Spleen (tissue), 11 donors: ENCODE measurements around the gene ERICH6. TPM values are rescaled to one million over a fixed set of nuclear protein-coding genes. Genes with fewer than 3 reads are reported as not detected.

ENCODE experiments used
- DNase-seq: peaks from one replicate; pipeline ENCODE4 v3.0.0-alpha.2; 2020
- H3K27ac ChIP-seq, 8 donors: fragments of 200-600 bp; sonication (generic) in 7 of 8; 1 replicate in 4 of 8; 2 replicates in 4 of 8; pipeline versions ENCODE4 v1.5.0 to v1.8.0; 2016 to 2021; ENCODE audit warnings: inconsistent platforms in 4 of 8, mild to moderate bottlenecking in 4 of 8, moderate library complexity in 1 of 8
- H3K27me3 ChIP-seq, 7 donors: fragments of 200-600 bp; sonication (generic) in 6 of 7; replicated peaks in 1 of 7; 1 replicate in 4 of 7; 2 replicates in 3 of 7; pipeline versions ENCODE4 v1.5.0 to v1.8.0; 2016 to 2021; ENCODE audit warnings: inconsistent platforms in 3 of 7, mild to moderate bottlenecking in 1 of 7
- H3K36me3 ChIP-seq, 6 donors: fragments of 200-600 bp; sonication (generic) in 5 of 6; 1 replicate in 4 of 6; 2 replicates in 2 of 6; pipeline versions ENCODE4 v1.5.0 to v1.8.0; 2016 to 2021; ENCODE audit warnings: inconsistent platforms in 2 of 6
- H3K4me1 ChIP-seq, 6 donors: fragments of 200-600 bp; sonication (generic) in 5 of 6; 1 replicate in 3 of 6; 2 replicates in 3 of 6; pipeline versions ENCODE4 v1.5.0 to v1.8.0; 2016 to 2021; ENCODE audit warnings: inconsistent platforms in 3 of 6
- H3K4me3 ChIP-seq, 8 donors: fragments of 200-600 bp; sonication (generic) in 7 of 8; 1 replicate in 4 of 8; 2 replicates in 4 of 8; pipeline versions ENCODE4 v1.5.0 to v1.8.0; 2016 to 2021; ENCODE audit warnings: inconsistent platforms in 4 of 8, mild to moderate bottlenecking in 4 of 8, moderate library complexity in 2 of 8
- H3K9me3 ChIP-seq, 8 donors: fragments of 200-600 bp; sonication (generic) in 7 of 8; 1 replicate in 4 of 8; 2 replicates in 4 of 8; pipeline versions ENCODE4 v1.5.0 to v1.8.0; 2016 to 2021; ENCODE audit warnings: inconsistent platforms in 4 of 8
- POLR2A ChIP-seq, 3 donors: fragments of 450-650 bp; IDR thresholded peaks; one replicate each; pipeline ENCODE4 v1.5.1; 2017; ENCODE audit warnings: antibody characterized with exemption in 3 of 3, mild to moderate bottlenecking in 1 of 3
- POLR2AphosphoS5 ChIP-seq, 3 donors: sonication (generic); formaldehyde crosslinking; IDR thresholded peaks; one replicate each; pipeline ENCODE4 v1.5.1; 2017; ENCODE audit warnings: antibody characterized with exemption in 3 of 3
- WGBS, 5 donors: extraction: QIAGEN DNeasy Blood & Tissue Kit in 3 of 5; methylation state at CpG; one replicate each; pipeline versions ENCODE4 v1.1.5 to v1.1.7; 2013 to 2018; 5-methylcytosine and 5-hydroxymethylcytosine counted together
- intact Hi-C: fragments of 100-400 bp; cut with DNase I; formaldehyde crosslinking; loops from one replicate; pipeline ENCODE4 v1.15.0; 2023; ENCODE audit warnings: low total_unique reads
- polyA plus RNA-seq, 3 donors: library from polyadenylated mRNA; stranded (reverse); fragments of 200-250 nt; gene quantifications; one replicate each; pipeline ENCODE4 v1.2.1, GENCODE V29; 2013
- total RNA-seq, 7 donors: library from RNA; depleted of rRNA in 3 of 7; stranded (reverse); fragments of >200 nt in 3 of 7; fragmentation: NEBNext Ultra II Directional in 4 of 7; extraction: Animal tissue kit (Norgen Biotek cat#: 25700) in 4 of 7; gene quantifications; one replicate each; pipeline versions ENCODE4 v1.1.0 to v1.2.1, GENCODE V29; 2016 to 2021
- TF ChIP-seq, protein P1 (sequence below), 11 experiments: fragments of 200-600 bp in 7 of 11; fragments of 450-650 bp in 4 of 11; sonication (generic) in 4 of 11; IDR thresholded peaks in 8 of 11; conservative IDR thresholded peaks in 3 of 11; 1 replicate in 7 of 11; 2 replicates in 4 of 11; pipeline versions ENCODE4 v1.4.0 to v1.8.0; 2016 to 2021; ENCODE audit warnings: antibody characterized with exemption in 11 of 11, inconsistent platforms in 4 of 11, mild to moderate bottlenecking in 1 of 11
- donor health status: healthy with polysubstance abuse.
- donor health status: DM: no; HTN: no; CAD: no; lungs with moderate emphysema.
- donor health status: DM: no; HTN: no; CAD: no.
- donor health status: Bipolar disorder and iron deficiency.
- donor health status: healthy.
- donor health status: DM: no; HTN: no; CAD: no.
- donor health status: DM: yes; HTN: yes; CAD: no.

The ERICH6 gene
- total and polyA plus RNA-seq, 10 donors: not detected

DNA sequence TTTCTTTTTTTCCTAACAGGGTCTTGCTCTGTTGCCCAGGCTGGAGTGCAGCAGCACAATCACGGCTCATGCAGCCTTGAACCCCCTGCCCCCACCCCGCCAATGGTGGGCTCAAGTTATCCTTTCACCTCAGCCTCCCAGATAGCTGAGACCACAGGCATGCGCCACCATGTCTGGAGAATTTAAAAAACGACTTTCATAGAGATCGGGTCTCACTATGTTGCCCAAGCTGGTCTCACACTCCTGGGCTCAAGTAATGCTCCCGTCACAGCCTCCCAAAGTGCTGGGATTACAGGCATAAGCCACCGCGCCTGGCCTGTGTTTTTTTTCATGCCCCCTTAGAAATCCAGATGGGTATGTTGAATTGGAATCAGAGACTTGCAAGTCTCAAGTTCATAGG is 40.3 kb downstream of the ERICH6 start:
- Histone ChIP-seq H3K36me3 (no peaks in the 10 kb centered on the region), H3K9me3 (no peaks in the 10 kb centered on the region), H3K4me1 (peaks cover 0 to 7% (median 0%) of the 10 kb centered on the region in 6 donors), H3K27me3 (no peaks in the 10 kb centered on the region), H3K27ac (no peak overlapping the region), H3K4me3 (no peak overlapping the region)
- DNase-seq: no peak
- WGBS, 5 donors: 93 to 95% (median 95%) methylated on average over 8 of the region's 8 CpGs
- intact Hi-C loops: no loop called here
- TF ChIP-seq POLR2AphosphoS5 (IDR thresholded peaks at IDR 0.05) (no peak), POLR2A (IDR thresholded peaks at IDR 0.05) (no peak)
- TF ChIP-seq, protein P1, sequence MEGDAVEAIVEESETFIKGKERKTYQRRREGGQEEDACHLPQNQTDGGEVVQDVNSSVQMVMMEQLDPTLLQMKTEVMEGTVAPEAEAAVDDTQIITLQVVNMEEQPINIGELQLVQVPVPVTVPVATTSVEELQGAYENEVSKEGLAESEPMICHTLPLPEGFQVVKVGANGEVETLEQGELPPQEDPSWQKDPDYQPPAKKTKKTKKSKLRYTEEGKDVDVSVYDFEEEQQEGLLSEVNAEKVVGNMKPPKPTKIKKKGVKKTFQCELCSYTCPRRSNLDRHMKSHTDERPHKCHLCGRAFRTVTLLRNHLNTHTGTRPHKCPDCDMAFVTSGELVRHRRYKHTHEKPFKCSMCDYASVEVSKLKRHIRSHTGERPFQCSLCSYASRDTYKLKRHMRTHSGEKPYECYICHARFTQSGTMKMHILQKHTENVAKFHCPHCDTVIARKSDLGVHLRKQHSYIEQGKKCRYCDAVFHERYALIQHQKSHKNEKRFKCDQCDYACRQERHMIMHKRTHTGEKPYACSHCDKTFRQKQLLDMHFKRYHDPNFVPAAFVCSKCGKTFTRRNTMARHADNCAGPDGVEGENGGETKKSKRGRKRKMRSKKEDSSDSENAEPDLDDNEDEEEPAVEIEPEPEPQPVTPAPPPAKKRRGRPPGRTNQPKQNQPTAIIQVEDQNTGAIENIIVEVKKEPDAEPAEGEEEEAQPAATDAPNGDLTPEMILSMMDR (IDR thresholded peaks at IDR 0.05 in 8 of 11, conservative IDR thresholded peaks at IDR 0.05 in 3 of 11): no peak

DNA sequence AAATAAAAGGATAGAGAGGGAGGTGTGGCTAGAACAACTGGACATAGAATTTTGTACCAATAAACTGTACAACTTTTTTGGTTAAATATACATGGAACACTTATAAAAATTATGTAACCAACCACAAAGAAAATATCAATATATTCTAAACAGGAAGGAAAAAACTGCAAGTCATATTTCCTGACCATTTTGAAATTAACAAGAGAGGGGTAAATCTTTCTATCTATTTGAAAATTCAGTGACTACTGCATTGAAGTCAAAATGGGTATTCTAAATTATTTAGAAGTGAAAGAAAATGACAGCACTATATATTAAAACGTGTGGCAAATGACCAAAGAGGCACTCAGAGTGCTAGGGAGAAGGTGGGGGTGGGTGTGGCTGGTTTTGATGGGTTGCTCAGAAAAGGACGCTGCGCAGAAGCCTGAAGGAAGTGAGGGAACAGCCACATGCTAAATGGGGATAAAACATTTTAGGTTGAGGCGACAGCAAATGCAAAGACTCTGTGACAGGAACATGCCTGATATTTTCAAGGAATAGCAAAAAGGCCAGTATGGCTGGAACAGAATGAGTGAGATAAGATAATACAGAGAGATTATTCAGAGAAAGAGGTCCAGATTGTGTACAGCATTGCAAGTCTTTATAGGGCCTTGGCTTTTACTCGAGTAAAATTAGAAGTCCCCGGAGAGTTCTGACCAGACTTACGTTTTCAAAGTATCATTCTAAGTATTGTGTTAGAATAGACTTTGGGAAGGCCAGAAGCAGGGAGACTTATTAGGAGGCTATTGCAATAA is 41.1 kb downstream of the ERICH6 start:
- intact Hi-C loops: no loop called here

DNA sequence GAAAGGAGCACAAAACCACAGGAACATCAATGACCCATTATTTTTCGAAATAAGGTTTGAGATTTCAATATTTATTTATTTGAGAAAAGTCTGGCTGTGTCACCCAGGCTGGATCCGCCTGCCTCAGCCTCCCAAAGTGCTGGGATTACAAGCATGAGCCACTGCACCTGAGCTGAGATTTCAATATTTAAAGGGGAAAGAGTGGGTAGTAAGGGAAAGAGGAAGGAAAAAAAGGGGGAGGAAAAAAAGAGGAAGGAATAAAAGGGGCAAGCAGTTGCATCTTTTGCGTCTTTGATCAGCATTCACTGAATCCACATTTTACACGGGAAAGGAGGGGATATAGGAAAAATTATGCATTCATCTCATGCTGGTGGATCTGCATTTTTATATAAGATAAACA is 47.4 kb downstream of the ERICH6 start:
- H3K4me3 ChIP-seq: no peak overlapping the region
- H3K9me3 ChIP-seq: no peaks in the 10 kb centered on the region
- DNase-seq: no peak
- TF ChIP-seq POLR2AphosphoS5 (IDR thresholded peaks at IDR 0.05): no peak
- TF ChIP-seq, protein P1 (IDR thresholded peaks at IDR 0.05 in 8 of 11, conservative IDR thresholded peaks at IDR 0.05 in 3 of 11): no peak
- no peak for TF ChIP-seq POLR2A (IDR thresholded peaks at IDR 0.05)
- intact Hi-C loops: no loop called here
- no peak overlapping the region for H3K27ac ChIP-seq
- peaks cover 0 to 9% (median 0%) of the 10 kb centered on the region in 6 donors for H3K4me1 ChIP-seq
- H3K36me3 ChIP-seq: no peaks in the 10 kb centered on the region
- H3K27me3 ChIP-seq: no peaks in the 10 kb centered on the region
- WGBS, 5 donors: 50 to 67% (median 59%) methylated on average over 4 of the region's 4 CpGs

More for the DNA sequence above, 41.1 kb downstream of the ERICH6 start:
- H3K4me1 ChIP-seq: peaks cover 0 to 7% (median 0%) of the 10 kb centered on the region in 6 donors
- TF ChIP-seq POLR2A (IDR thresholded peaks at IDR 0.05): no peak
- TF ChIP-seq POLR2AphosphoS5 (IDR thresholded peaks at IDR 0.05): no peak
- TF ChIP-seq, protein P1 (IDR thresholded peaks at IDR 0.05 in 8 of 11, conservative IDR thresholded peaks at IDR 0.05 in 3 of 11): no peak
- H3K4me3 ChIP-seq: no peak overlapping the region
- no peaks in the 10 kb centered on the region for H3K27me3 ChIP-seq
- H3K36me3 ChIP-seq: no peaks in the 10 kb centered on the region
- DNase-seq: no peak
- 53 to 66% (median 62%) methylated on average over 7 of the region's 7 CpGs for WGBS, 5 donors
- H3K27ac ChIP-seq: no peak overlapping the region
- H3K9me3 ChIP-seq: no peaks in the 10 kb centered on the region

DNA sequence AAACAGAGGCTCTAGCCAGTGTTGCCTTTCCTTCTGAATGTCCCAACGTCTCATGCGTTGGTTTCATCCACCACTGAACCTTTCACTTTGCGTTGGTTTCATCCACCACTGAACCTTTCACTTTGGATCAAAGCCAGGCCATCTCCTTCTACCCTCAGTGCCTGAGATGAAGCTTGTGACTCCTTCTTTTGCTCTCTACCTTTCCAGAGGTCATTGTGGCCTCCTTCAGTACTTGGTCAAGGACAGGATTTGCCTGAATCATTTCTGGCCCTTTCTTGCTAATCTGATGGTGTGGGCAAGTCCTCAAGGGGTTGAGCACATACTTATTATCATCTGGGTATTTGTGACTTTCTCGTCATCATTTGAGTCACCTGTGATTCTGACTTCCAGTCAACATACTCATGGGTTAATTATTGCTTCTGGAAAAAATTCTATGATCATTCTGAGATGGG is 50.6 kb downstream of the ERICH6 start:
- H3K4me1 ChIP-seq: peaks cover 0 to 9% (median 0%) of the 10 kb centered on the region in 6 donors
- 71 to 86% (median 76%) methylated on average over 4 of the region's 4 CpGs for WGBS, 5 donors
- H3K9me3 ChIP-seq: no peaks in the 10 kb centered on the region
- intact Hi-C loops: no loop called here
- no peak for DNase-seq
- H3K27ac ChIP-seq: no peak overlapping the region
- H3K4me3 ChIP-seq: no peak overlapping the region
- H3K27me3 ChIP-seq: no peaks in the 10 kb centered on the region
- H3K36me3 ChIP-seq: no peaks in the 10 kb centered on the region
- TF ChIP-seq POLR2AphosphoS5 (IDR thresholded peaks at IDR 0.05) (no peak), POLR2A (IDR thresholded peaks at IDR 0.05) (no peak)
- TF ChIP-seq, protein P1 (IDR thresholded peaks at IDR 0.05 in 8 of 11, conservative IDR thresholded peaks at IDR 0.05 in 3 of 11): no peak
